ENCODE results near the gene PLA2G1B.

DNA sequence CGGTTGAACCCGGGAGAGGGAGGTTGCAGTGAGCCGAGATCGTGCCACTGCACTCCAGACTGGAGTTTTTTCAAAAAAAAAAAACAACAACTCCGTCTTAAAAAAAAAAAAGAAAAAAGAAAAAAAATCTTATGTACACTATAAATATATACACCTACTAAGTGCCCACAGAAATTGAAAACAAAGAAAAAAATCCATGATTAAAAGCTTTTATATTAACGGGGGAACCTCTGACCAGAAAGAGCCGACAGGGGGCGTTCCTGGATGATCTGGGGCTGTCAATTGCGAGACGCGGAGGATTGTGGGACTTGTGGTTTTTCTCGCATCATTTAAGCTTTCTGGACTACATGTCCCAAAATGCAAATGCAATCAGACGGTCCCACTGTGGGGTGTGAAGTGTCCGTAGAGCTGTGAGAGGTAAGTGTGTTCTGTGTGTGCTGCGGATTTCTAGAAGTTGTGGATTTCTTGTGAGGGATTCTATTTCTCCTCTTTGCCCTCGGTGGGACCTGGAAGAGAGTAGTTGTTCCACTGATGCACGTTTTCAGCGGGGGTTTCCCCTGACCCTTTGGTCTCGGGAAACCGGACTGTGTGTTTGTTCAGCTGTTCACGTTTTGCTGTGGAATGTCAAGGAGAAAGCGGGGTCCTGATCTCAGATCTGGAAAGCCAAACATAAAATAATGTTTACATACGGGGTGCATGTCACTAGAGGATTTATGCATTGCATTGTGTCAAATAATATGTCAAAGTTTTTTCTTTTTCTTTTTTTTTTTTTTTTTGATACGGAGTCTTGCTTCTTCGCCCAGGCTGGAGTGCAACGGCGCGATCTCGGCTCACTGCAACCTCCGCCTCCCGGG is 25.4 kb downstream of the PLA2G1B start, which contains the start of gene SIRT4:
- TF ChIP-seq, protein P1, sequence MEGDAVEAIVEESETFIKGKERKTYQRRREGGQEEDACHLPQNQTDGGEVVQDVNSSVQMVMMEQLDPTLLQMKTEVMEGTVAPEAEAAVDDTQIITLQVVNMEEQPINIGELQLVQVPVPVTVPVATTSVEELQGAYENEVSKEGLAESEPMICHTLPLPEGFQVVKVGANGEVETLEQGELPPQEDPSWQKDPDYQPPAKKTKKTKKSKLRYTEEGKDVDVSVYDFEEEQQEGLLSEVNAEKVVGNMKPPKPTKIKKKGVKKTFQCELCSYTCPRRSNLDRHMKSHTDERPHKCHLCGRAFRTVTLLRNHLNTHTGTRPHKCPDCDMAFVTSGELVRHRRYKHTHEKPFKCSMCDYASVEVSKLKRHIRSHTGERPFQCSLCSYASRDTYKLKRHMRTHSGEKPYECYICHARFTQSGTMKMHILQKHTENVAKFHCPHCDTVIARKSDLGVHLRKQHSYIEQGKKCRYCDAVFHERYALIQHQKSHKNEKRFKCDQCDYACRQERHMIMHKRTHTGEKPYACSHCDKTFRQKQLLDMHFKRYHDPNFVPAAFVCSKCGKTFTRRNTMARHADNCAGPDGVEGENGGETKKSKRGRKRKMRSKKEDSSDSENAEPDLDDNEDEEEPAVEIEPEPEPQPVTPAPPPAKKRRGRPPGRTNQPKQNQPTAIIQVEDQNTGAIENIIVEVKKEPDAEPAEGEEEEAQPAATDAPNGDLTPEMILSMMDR (IDR thresholded peaks at IDR 0.05) = peak; percentile 73 to 92 (median 86)
- no peak for TF ChIP-seq POLR2A (IDR thresholded peaks at IDR 0.05; ENCODE audit: low read depth)
- TF ChIP-seq POLR2AphosphoS5 (IDR thresholded peaks at IDR 0.05) = peak; percentile 61 to 86
